Measurements from ENCODE around the gene OSBPL1A. TPM values are rescaled to one million over a fixed set of nuclear protein-coding genes. Genes with fewer than 3 reads are reported as not detected.

OSBPL1A gene
- total RNA-seq, 1 experiment from 2014 or later = 21.5 TPM

GRCh38 chr18:24259869-24260641 is 137.6 kb downstream of the OSBPL1A start:
- BruUV-seq (replicated peaks) = no TSS peak
- no peak for TF ChIP-seq CTCF (IDR thresholded peaks at IDR 0.05; ENCODE audit: unreplicated experiment)
- peaks cover 4% of the 10 kb centered on the region for H3K4me1 Mint-ChIP-seq (ENCODE audit: insufficient read depth, unreplicated experiment)

GRCh38 chr18:24254071-24254470 is 143.6 kb downstream of the OSBPL1A start:
- Mint-ChIP-seq H3K4me3 (ENCODE audit: unreplicated experiment) (no peak overlapping the region), H3K4me1 (ENCODE audit: insufficient read depth, unreplicated experiment) (no peaks in the 10 kb centered on the region), H3K36me3 (ENCODE audit: insufficient read depth, unreplicated experiment) (no peaks in the 10 kb centered on the region), H3K27ac (ENCODE audit: low read depth, unreplicated experiment) (peak overlapping the region; percentile 9), H3K27me3 (ENCODE audit: insufficient read depth, unreplicated experiment) (no peaks in the 10 kb centered on the region), H3K9me3 (ENCODE audit: unreplicated experiment) (no peaks in the 10 kb centered on the region)
- no peak for TF ChIP-seq CTCF (IDR thresholded peaks at IDR 0.05; ENCODE audit: unreplicated experiment)
- intact Hi-C loops (cut with micrococcal nuclease) = no loop called here
- DNase-seq (ENCODE audit: unreplicated experiment) = no peak
- POLR2A ChIA-PET = interaction anchor here (1.1 kb wide), 1 partner anchor 16 kb away, joined by 4 read pairs; no protein-coding TSS in a partner anchor
- BruUV-seq (replicated peaks) = no TSS peak
- CTCF ChIA-PET = interaction anchor here (0.6 to 0.7 kb wide), 2 partner anchors 11 to 1252 kb away, joined by 3 to 5 read pairs; no protein-coding TSS in a partner anchor

More at GRCh38 chr18:24259869-24260641, 137.6 kb downstream of the OSBPL1A start:
- no peak for DNase-seq (ENCODE audit: unreplicated experiment)
- ChIA-PET POLR2A (interaction anchor here (0.7 to 1.6 kb wide), 2 partner anchors 13 to 47 kb away, joined by 3 to 5 read pairs; no protein-coding TSS in a partner anchor), CTCF (interaction anchor here (0.8 to 1.8 kb wide), 2 partner anchors 8 to 83 kb away, joined by 3 to 4 read pairs; no protein-coding TSS in a partner anchor)
- intact Hi-C loops (cut with micrococcal nuclease) = no loop called here
- Mint-ChIP-seq H3K36me3 (ENCODE audit: insufficient read depth, unreplicated experiment) (no peaks in the 10 kb centered on the region), H3K4me3 (ENCODE audit: unreplicated experiment) (no peak overlapping the region), H3K9me3 (ENCODE audit: unreplicated experiment) (no peaks in the 10 kb centered on the region), H3K27me3 (ENCODE audit: insufficient read depth, unreplicated experiment) (no peaks in the 10 kb centered on the region), H3K27ac (ENCODE audit: low read depth, unreplicated experiment) (no peak overlapping the region)

- H3K9me3 Mint-ChIP-seq (ENCODE audit: unreplicated experiment) = no peaks in the 10 kb centered on the region
- TF ChIP-seq CTCF (IDR thresholded peaks at IDR 0.05; ENCODE audit: unreplicated experiment) = no peak
- intact Hi-C loops (cut with micrococcal nuclease) = no loop called here
- no TSS peak for BruUV-seq (replicated peaks)
- no peaks in the 10 kb centered on the region for H3K4me1 Mint-ChIP-seq (ENCODE audit: insufficient read depth, unreplicated experiment)
- no peak for DNase-seq (ENCODE audit: unreplicated experiment)
- H3K4me3 Mint-ChIP-seq (ENCODE audit: unreplicated experiment) = no peak overlapping the region
- peaks cover 11% of the 10 kb centered on the region for H3K36me3 Mint-ChIP-seq (ENCODE audit: insufficient read depth, unreplicated experiment)
- no peak overlapping the region for H3K27ac Mint-ChIP-seq (ENCODE audit: low read depth, unreplicated experiment)
- CTCF ChIA-PET = no interaction called here
- POLR2A ChIA-PET = no interaction called here
- no peaks in the 10 kb centered on the region for H3K27me3 Mint-ChIP-seq (ENCODE audit: insufficient read depth, unreplicated experiment)
These were observed 147.9 kb downstream of the OSBPL1A start for GRCh38 chr18:24249716-24250115.

GRCh38 chr18:24248359-24248758 is 149.3 kb downstream of the OSBPL1A start:
- no peak for TF ChIP-seq CTCF (IDR thresholded peaks at IDR 0.05; ENCODE audit: unreplicated experiment)
- intact Hi-C loops (cut with micrococcal nuclease) = no loop called here
- CTCF ChIA-PET = no interaction called here

More at GRCh38 chr18:24248359-24248758, 149.3 kb downstream of the OSBPL1A start:
- H3K9me3 Mint-ChIP-seq (ENCODE audit: unreplicated experiment) = no peaks in the 10 kb centered on the region
- POLR2A ChIA-PET = no interaction called here
- H3K27ac Mint-ChIP-seq (ENCODE audit: low read depth, unreplicated experiment) = no peak overlapping the region
- no peak overlapping the region for H3K4me3 Mint-ChIP-seq (ENCODE audit: unreplicated experiment)
- BruUV-seq (replicated peaks) = no TSS peak
- H3K27me3 Mint-ChIP-seq (ENCODE audit: insufficient read depth, unreplicated experiment) = no peaks in the 10 kb centered on the region
- DNase-seq (ENCODE audit: unreplicated experiment) = no peak
- H3K4me1 Mint-ChIP-seq (ENCODE audit: insufficient read depth, unreplicated experiment) = no peaks in the 10 kb centered on the region
- peaks cover 11% of the 10 kb centered on the region for H3K36me3 Mint-ChIP-seq (ENCODE audit: insufficient read depth, unreplicated experiment)

Data from MCF 10A (cell line).